DMS79 (cell line): Measurements from ENCODE around the gene NDUFA8.

ENCODE experiments used
- DNase-seq: peaks from one replicate; lab custom pipeline; 2025; lab: John Stamatoyannopoulos, UW

NDUFA8 gene

DNA sequence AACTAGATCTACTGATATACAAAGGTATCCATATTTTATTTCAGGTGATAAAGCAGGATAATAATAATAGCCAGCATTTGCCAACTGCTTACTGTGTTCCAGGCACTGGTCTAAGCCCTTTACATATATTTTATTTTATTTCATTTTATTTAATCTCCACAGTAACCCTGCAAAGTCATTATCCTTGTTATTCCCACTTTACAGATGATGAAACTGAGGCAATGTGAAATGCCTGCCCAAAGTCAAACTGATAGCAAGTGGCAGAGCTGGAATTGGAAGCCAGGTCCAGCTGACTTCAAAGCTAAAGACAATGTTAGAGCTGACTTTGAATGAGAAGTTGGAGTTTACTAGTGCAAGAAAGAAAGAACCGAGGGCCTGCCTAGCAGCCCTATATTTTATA is 25.0 kb upstream of the NDUFA8 start:
- no peak for DNase-seq

DNA sequence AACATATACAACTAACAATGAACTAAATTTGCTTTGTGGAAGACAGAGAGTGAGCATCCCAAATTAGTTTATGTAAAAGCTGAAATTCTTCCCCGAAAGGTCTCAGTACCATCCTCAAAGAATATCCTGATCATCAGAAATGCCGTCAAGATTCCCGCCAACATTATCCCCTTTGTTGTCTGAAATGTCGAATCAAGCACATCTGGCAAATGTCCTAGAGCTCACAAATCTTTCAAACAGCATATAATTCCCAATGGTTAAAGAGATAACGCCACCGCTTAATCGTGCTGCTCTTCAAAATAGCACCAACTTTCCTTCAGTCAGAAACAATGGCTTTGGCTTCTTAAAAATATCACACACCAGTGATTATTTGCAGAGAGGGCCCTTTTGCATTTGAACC is 23.9 kb upstream of the NDUFA8 start:
- no peak for DNase-seq

DNA sequence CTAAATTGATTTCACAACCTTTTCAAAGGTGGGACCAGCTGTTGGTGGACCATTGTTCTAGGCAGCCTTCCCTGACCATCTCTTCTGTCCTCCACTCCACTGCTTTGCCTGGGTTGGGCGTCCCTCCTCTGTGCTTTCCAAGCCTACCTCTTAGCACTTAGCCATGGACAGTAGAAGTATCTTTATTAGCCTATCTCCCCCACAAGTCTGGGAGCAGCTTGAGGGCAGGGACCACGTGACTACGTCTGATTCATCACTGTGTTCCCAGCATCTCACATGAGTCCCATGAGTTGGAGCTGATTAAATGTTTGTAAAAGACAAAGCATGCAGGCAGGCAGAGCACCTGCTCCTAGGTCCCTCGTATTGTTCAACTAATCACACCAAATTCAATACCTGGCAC is 21.1 kb upstream of the NDUFA8 start:
- DNase-seq, result no peak

DNA sequence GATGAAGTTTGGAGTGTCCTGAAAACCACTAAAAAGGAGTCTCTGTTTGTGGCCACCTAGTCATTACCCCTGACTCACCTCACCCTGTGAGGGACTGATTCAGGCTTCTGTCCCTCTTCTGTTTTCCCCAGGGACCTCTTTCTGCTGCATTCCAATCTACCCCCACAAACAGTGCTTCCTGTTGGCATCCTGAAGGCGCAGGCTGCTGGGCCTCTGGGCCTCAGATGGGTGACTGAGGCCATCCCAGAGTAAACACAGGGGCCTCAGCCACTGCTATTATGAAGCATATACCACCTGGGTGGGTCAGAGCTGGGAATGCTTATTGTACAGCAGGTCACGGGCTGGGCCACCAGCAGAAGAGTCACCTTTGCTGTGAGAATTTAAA is 20.1 kb upstream of the NDUFA8 start:
- DNase-seq, result no peak

DNA sequence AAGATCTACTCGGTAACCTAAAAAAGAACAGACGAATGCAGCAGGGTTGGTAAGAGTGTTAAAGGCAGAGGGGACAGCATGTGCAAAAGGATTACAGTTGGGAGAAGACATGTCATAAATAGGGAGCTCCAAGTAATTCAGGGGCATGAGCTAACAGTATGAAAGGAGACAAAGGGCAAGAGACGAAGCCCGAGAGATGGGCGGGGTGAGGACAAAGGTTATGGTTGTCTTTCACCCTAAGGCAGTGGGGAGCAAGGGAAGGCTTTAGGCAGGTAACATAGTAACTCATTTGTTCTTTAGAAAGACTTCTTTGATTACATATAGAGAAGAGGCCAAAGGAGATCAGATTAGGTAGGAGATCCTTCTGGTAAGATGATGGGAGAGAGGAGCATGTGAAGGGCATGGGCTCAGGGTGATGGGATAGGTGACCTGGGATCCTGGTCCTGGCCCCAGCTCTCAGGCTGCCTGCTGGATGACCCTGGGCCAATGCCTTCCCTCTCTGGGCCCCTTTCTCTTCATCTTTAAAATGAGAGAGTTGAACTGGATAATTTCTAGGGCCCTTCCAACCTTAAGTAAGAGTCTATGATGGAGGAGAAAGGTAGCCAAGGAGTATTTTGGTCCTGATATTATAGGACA is 19.6 kb upstream of the NDUFA8 start:
- no peak for DNase-seq

DNA sequence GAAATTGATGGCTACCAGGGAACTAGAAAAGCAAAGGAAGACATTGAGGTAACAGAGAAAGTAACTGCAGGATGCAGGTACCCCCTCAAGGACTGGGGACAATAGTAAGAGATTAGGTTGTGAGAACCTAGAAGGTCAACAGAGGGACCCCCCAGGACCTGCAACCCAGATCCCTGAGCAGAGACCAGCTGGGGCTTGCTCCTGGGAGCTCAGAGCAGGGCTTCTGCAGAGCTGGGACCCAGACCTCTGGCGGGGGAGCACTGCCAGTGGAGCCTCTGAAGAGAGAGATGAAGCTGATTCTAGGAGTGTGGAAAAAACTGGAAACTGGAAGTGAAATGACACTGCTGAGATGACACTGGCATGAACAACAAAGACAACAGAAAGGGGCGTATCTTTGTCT is 17.3 kb upstream of the NDUFA8 start:
- DNase-seq, result no peak

DNA sequence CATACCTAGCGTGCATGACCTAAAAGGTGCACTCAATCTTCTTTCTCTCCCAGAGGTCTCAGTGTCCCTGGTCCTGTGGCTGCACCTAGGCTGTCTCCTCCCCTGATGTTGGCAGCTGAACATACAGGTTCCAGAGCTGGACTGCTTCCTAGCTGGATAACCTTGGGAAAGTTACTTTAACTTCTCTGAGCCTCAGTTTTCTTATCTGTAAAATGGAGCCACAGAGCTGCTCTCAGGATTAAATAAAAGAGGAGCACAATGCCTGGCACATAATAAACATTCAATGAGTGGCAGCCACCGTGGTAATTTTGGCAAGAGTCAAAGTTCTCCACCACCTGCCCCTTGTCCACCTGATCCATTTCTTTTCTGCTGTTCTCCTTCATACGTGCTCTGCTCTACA is 14.1 kb upstream of the NDUFA8 start:
- DNase-seq, result no peak

DNA sequence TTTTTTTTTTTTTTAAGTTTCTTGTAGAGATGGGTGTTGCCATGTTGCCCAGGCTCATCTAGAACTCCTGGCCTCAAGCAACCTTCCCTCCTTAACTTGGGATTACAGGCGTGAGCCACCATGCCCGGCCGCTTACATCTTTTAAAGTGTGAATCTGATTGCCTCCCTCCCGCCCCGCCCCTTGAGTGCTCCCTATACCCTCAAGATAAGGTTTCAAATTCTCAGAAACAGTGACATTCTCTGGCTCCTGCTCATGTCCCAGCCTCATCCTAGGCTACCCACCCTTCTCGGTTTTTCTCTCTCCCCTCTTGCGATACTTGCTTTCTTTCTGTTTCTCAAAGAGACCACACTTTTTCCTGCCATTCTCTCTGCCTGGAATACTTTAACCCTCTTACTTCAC is 12.6 kb upstream of the NDUFA8 start:
- DNase-seq, result no peak

DNA sequence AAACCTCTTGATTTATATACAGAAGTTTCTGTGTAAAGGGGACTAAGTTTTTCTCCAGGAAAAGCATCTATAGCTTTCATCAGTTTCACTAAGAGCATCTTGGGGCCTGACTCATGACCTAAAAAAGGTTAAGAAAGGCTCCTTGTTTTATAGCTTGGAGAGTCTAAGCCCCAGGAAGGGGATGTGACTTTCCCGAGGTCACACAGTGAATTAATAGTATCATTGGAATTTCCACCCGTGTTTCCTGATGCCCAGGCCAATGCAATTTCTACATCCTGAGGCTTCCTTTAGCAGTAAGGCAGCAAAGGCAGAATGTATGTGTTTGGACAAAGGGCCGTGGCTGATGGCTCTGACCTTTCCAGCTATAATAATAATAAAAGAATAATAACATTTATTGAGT is 8.8 kb upstream of the NDUFA8 start:
- no peak for DNase-seq

DNA sequence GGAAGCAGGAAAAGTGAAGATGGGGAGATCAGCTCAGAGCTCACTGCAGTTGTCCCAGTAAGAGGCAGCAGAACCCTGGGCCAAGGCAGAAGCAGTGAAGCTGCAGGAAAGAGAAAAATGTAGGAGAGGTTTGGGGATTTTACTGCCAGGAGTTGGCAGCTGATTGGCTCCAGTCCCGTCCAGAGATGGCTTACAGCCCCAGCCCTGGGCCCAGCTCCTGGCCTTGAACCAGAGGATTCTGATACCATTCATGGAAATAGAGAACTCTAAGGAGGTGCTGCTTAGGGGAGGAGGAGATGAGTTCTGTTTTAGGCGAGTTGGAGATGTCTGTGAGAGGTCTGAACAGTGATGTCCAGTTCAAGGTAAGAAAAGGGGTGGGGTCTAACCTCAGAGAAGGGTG is 4.7 kb upstream of the NDUFA8 start:
- DNase-seq, result no peak

DNA sequence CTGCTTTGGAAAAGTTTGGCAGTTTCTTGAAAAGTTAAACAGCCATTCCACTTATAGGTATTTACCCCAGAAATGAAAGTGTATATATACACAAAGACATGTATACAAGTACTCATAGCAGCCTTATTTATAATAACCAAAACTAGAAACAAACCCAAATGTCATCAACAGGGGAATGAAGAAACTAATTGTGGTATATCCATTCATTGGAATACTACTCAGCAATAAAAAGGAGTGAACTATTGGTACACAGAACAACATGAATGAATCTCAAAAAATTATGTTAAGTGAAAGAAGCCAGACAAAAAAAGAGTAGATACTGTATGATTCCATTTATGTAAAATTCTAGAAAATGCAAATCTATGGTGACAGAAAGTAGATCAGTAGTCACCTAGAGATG is 2.8 kb upstream of the NDUFA8 start:
- DNase-seq, result no peak

DNA sequence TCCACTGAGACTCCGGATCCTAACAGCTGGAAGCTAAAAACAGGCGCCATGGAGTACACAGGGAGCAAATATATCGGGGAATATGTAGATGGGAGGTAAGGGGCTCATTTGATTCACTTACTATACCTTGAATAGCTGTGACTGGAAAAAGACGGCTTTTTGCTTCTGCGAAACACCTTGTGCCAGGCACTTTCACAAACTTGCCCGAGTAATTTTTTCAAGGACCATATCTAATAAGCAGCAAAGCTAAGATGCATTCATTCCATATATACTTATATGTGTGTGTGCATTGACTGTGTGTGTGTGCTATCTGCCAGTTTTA is 307 bp upstream of the NDUFA8 start:
- no peak for DNase-seq

DNA sequence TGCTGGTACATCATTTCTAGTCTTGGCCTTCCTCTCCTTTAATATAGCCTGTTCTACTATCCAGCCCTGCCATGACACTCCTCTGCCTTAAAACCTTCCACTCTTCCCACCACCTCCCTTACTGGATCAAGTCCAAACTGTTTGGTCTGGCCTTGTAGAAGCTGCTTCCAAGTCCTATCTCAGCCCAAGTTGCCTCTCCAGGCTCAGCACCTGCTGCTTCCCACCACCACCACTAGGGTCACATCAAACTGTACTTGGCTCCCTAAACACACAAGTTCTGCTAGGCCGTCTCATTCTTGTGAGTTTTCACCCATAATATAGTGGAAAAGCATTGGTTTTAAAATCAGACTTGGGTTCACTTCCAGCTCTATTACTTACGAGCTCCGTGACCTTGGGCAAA is 1.4 kb downstream of the NDUFA8 start:
- DNase-seq, result no peak

DNA sequence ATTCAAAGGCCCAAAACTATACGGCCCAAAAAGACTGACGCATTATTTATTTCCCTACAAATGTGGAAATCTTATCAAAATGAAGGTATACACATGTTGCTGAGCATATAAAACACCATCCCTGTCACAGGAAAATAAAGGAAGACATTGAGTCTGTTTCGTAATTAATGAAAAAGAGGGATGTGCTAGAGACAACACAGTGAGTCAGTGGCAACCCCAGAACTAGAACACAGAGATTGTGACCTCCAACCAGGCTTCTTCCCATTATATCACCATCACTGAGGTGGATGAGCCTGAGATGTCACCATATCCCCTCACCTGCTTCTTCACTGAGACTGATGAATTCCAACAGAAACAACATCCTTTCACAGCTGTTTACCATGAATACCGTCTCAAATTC is 3.8 kb downstream of the NDUFA8 start:
- DNase-seq, result no peak

DNA sequence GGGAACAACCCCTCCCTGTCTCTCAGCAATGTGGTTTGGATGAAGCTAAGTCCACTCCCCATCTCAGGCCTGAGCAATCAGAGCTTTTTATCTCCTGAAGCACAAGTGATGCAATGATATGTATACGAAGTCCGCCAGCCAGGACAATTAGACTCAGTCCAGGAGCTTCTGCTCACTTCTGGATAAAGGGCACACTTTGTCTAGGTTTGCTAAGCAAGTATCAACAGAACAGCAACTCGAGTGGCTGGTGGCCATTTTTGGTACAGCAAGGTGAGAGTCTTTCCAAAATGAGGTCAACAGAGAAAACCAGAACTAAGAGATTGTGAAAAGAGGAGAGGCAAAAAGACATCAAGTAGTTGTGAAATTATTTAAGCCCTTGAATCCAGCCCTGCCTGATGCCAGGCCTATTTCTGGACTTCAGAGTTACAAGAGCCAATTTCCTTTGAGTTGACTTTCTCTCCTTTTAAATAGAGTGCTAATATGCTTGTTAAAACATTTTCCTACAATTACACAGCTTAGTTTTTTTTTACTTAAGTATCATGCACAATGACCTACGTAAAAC is 8.2 kb downstream of the NDUFA8 start:
- no peak for DNase-seq

DNA sequence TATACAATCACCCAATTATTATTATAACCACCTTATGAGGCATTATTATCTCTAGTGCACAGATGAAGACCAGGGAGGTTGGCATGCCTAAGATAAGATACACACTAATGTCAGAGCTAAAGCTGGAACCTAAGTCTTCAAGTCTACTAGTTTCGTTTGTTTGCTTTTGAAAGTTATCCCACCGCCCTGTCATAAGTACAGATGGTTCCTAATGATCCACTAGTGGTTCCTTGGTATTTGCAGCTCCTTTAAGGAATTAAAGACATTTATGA is 14.1 kb downstream of the NDUFA8 start:
- no peak for DNase-seq

DNA sequence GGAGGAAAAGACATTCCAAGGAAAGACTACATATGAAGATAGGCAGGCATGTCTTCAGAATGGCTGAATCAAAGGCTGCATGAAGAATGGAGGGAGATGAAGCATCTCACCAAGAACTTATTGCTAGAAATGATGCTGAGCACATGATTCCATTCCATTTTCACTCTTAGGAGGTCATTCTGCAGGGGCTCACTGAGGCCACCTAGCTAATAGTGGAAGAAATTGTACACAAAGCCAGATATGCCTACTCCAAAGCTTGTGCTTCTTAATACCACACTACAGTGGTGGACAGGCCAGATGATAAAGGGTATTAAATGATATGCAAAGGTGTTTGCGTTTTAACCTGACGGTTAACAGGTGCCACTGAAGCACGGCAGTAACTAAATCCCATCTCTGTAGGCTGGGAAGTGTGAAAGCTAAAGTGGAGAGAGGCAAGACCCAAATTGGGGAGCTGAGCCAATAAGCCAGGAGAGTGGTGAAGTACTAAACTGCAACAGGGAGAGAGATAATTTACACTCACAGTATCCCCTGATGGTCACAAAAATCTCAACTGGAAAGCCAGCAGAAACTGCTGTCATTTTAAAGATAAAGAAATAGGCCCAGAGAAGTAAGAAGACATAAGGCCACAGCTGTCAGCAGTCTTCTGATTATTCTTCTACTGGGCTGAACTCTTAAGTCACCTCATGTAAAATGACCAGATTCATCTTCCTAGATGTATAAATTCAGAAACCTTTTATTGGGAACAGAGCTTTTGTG is 14.6 kb downstream of the NDUFA8 start:
- no peak for DNase-seq

DNA sequence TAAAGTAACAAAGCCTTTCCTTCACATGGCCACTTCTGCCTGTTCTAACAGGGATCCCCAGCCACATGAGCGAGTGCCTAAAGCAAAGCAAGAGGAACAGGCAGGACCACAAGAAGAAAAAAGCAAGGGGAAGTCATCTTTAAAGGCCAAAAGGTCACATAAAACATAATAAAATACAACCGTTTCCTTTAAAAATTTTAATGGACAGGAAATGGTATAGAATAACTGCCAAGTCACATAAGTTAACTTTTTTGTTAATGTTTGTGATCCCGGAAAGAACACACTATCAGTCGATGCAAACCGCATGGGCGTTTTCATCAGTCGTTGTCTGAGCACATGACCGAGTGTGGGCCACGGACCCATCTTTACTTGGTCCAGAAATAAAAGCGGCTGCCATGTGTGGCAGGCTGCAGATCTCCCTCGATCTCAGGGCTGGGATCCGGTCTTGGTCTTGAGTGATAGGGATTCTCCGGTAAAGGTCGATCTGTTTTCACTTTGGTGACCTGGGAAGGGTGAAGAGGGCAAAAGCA is 15.6 kb downstream of the NDUFA8 start:
- DNase-seq, result no peak

DNA sequence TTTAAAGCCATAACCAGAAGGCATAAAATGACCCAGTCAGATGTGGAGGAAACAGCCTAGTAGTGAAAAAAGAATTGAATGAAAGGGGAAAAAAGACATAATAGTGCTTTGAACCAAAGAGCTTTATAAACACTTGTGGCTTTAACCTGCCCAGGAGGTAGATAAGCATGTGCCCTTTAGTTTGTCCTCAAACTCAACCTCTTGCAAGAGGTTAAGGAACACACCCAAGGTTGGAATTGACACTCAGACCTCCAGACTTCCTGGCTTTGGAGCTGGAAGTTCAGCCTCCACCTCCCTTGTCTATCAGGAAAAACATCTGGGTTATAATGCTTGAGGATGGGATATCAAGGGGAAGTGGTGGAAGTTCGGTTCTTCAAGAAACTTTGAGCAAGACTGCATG is 16.3 kb downstream of the NDUFA8 start:
- DNase-seq, result no peak

DNA sequence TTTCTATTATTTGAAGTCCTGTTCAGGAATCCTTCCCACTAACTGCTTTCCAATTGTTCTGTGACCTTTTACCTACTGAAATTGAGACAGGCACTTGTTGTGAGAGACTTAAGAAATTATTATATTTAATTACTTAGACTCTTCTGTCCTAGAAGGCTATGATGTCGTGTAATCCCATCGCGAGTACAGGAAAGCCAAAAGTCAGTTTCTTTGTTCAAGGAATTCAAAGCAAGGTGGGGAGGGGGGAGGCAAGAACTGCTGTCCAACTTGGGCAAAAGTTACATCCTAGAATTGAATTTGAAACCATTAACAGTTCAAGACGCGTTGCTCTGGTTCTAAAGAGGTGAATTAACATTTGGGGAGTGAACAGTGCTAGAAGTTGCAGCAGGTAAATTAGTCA is 17.9 kb downstream of the NDUFA8 start:
- DNase-seq, result no peak

DNA sequence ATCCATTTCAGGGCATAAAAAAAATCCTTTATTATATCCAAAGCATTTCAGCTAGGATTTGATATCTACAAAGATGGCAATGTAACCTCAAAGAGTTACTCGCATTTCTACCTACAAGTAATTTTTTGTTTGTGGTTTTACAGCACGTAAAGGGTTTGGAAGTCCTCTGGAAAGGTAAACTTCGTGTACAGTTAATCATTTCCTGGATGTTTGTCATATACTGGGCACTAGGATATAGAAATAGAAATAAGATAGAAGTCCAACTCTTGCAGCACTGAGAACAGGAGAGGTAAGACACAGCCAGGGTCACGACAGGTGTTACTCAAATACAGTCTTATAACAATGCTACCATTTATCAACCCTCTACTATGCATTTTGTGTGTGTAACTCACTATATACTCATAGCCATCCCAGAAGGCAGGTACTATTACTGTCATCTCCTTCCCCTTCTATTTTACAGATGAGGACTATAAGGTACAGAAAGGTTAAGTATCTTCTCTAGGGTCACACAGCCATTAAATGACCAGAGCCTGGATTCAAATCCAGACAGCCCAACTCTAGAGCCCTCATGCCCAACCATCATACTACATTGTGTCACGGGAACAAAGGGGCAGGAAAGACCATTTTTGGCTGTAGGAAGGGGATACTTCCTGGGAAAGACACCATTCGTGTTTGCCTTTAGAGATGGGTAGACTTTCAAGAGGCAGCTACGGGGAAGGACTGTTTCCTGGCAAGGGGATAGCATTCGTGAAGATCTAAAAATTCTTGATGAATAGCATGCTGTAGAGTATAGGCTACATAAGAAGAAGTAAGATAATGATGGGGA is 19.0 kb downstream of the NDUFA8 start:
- no peak for DNase-seq

DNA sequence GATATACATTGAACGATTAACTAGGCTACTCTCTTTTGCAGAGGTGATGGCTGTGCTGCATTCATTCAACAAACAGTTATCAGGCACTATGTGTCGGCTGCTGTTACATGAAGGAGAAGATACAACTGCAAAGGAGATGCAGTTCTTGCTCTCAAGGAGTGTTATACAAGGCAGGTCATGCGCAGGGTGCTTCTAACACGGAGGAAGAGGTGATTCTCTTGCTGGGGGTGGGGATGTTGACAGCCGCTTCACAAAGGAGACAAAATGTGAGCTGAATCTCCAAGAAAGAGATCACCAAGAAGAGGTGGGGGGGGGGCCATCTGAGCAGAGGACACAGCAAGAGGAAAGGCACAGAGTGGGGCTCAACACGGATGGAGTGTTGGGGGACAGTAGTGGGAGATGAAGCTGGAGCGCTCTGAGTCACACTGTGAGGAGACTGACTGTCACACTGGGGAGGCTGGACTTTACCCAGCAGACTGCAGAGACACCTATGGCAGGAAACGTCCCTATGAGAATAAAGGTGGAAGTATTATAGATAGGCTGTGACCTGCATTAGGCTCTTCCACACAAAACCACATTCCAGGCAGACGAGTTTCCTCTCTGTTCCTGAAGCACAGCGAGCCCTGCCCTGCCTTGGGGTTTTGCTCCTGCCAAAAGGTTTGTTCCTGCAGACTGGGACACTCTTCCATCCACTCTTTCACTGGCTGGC is 20.9 kb downstream of the NDUFA8 start:
- DNase-seq, result no peak

DNA sequence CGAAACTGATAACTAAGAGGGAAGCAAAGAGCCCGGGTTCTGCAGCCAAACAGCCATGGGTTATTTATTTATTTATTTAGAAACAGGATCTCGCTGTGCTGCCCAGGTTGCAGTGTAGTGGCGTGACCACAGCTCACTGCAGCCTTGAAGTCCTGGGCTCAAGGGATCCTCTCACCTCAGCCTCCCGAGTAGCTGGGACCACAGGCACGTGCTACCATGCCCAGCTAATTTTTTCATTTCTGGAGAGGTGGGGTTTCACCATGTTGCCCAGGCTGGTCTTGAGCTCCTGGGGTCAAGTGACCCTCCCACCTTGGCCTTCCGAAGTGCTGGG is 24.1 kb downstream of the NDUFA8 start:
- DNase-seq, result no peak
